ENCODE measurements around the gene PIK3C2B. TPM values are rescaled to one million over a fixed set of nuclear protein-coding genes. Genes with fewer than 3 reads are reported as not detected.

Gene PIK3C2B
- total and polyA plus RNA-seq, 4 donors: 2.8 to 14.9 (median 5.4) TPM

GRCh38 chr1:204544321-204544720 lies 49.7 kb upstream of the PIK3C2B start (continued):
- TF ChIP-seq, protein P1, sequence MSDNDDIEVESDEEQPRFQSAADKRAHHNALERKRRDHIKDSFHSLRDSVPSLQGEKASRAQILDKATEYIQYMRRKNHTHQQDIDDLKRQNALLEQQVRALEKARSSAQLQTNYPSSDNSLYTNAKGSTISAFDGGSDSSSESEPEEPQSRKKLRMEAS (IDR thresholded peaks at IDR 0.05): no peak
- no peak for TF ChIP-seq FOXA2 (IDR thresholded peaks at IDR 0.05)
- no peak for TF ChIP-seq YY1 (IDR thresholded peaks at IDR 0.05)
- TF ChIP-seq NR2F2 (IDR thresholded peaks at IDR 0.05): no peak

- Histone ChIP-seq H3K27ac (ENCODE audit: low read depth in 1 of 2, low read length in 2 of 2) (no peak overlapping the region), H3K4me1 (ENCODE audit: control insufficient read depth in 4 of 4, insufficient read depth in 4 of 4, low read length in 3 of 4) (no peaks in the 10 kb centered on the region), H3K9ac (ENCODE audit: low read depth in 1 of 2, low read length in 2 of 2) (no peak overlapping the region), H3K9me3 (ENCODE audit: control insufficient read depth in 4 of 4, low read length in 3 of 4) (no peaks in the 10 kb centered on the region), H3K4me3 (ENCODE audit: low read depth in 1 of 3, low read length in 3 of 3) (no peak overlapping the region), H3K36me3 (ENCODE audit: control insufficient read depth in 4 of 4, insufficient read depth in 3 of 4, low read depth in 1 of 4, low read length in 3 of 4) (peaks cover 17 to 73% (median 67%) of the 10 kb centered on the region in 4 donors), H3K27me3 (ENCODE audit: control insufficient read depth in 4 of 4, insufficient read depth in 4 of 4, low read length in 3 of 4) (no peaks in the 10 kb centered on the region)
- DNase-seq (ENCODE audit: low spot score): no peak
- 74% methylated on average over 2 of the region's 2 CpGs for WGBS
- TF ChIP-seq YY1 (IDR thresholded peaks at IDR 0.05): no peak
- no peak for TF ChIP-seq HNF4G (IDR thresholded peaks at IDR 0.05)
- TF ChIP-seq RAD21 (IDR thresholded peaks at IDR 0.05): no peak
- TF ChIP-seq FOXA2 (IDR thresholded peaks at IDR 0.05): no peak
- no peak for TF ChIP-seq EGR1 (IDR thresholded peaks at IDR 0.05; ENCODE audit: low read depth in 2 of 2)
- TF ChIP-seq SP1 (IDR thresholded peaks at IDR 0.05): no peak
- TF ChIP-seq JUND (IDR thresholded peaks at IDR 0.05): no peak
- TF ChIP-seq RXRA (IDR thresholded peaks at IDR 0.05): no peak
- no peak for TF ChIP-seq HNF4A (conservative IDR thresholded peaks at IDR 0.05)
Measured at GRCh38 chr1:204541626-204542025, 47.0 kb upstream of the PIK3C2B start.

GRCh38 chr1:204532832-204533231 lies 38.2 kb upstream of the PIK3C2B start:
- no peak for DNase-seq (ENCODE audit: low spot score)
- H3K27me3 ChIP-seq (ENCODE audit: control insufficient read depth in 4 of 4, insufficient read depth in 4 of 4, low read length in 3 of 4): no peaks in the 10 kb centered on the region
- H3K36me3 ChIP-seq (ENCODE audit: control insufficient read depth in 4 of 4, insufficient read depth in 3 of 4, low read depth in 1 of 4, low read length in 3 of 4): peaks cover 30 to 74% (median 54%) of the 10 kb centered on the region in 4 donors
- no peak overlapping the region for H3K27ac ChIP-seq (ENCODE audit: low read depth in 1 of 2, low read length in 2 of 2)
- no peaks in the 10 kb centered on the region for H3K4me1 ChIP-seq (ENCODE audit: control insufficient read depth in 4 of 4, insufficient read depth in 4 of 4, low read length in 3 of 4)
- no peak overlapping the region for H3K9ac ChIP-seq (ENCODE audit: low read depth in 1 of 2, low read length in 2 of 2)
- H3K4me3 ChIP-seq (ENCODE audit: low read depth in 1 of 3, low read length in 3 of 3): no peak overlapping the region
- H3K9me3 ChIP-seq (ENCODE audit: control insufficient read depth in 4 of 4, low read length in 3 of 4): no peaks in the 10 kb centered on the region
- TF ChIP-seq, protein P2, sequence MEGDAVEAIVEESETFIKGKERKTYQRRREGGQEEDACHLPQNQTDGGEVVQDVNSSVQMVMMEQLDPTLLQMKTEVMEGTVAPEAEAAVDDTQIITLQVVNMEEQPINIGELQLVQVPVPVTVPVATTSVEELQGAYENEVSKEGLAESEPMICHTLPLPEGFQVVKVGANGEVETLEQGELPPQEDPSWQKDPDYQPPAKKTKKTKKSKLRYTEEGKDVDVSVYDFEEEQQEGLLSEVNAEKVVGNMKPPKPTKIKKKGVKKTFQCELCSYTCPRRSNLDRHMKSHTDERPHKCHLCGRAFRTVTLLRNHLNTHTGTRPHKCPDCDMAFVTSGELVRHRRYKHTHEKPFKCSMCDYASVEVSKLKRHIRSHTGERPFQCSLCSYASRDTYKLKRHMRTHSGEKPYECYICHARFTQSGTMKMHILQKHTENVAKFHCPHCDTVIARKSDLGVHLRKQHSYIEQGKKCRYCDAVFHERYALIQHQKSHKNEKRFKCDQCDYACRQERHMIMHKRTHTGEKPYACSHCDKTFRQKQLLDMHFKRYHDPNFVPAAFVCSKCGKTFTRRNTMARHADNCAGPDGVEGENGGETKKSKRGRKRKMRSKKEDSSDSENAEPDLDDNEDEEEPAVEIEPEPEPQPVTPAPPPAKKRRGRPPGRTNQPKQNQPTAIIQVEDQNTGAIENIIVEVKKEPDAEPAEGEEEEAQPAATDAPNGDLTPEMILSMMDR (IDR thresholded peaks at IDR 0.05; ENCODE audit: low read depth, low read length, missing input control): no peak

- Histone ChIP-seq H3K4me1 (ENCODE audit: control insufficient read depth in 4 of 4, insufficient read depth in 4 of 4, low read length in 3 of 4) (no peaks in the 10 kb centered on the region), H3K4me3 (ENCODE audit: low read depth in 1 of 3, low read length in 3 of 3) (no peak overlapping the region), H3K9ac (ENCODE audit: low read depth in 1 of 2, low read length in 2 of 2) (no peak overlapping the region), H3K27ac (ENCODE audit: low read depth in 1 of 2, low read length in 2 of 2) (no peak overlapping the region), H3K9me3 (ENCODE audit: control insufficient read depth in 4 of 4, low read length in 3 of 4) (no peaks in the 10 kb centered on the region), H3K36me3 (ENCODE audit: control insufficient read depth in 4 of 4, insufficient read depth in 3 of 4, low read depth in 1 of 4, low read length in 3 of 4) (peaks cover 23 to 74% (median 58%) of the 10 kb centered on the region in 4 donors), H3K27me3 (ENCODE audit: control insufficient read depth in 4 of 4, insufficient read depth in 4 of 4, low read length in 3 of 4) (no peaks in the 10 kb centered on the region)
- no peak for DNase-seq (ENCODE audit: low spot score)
- 99% methylated on average over 1 of the region's 1 CpG for WGBS
- TF ChIP-seq RAD21 (IDR thresholded peaks at IDR 0.05) (no peak), NR2F2 (IDR thresholded peaks at IDR 0.05) (no peak), TAF1 (conservative IDR thresholded peaks at IDR 0.05) (no peak), ATF3 (IDR thresholded peaks at IDR 0.05) (no peak), HNF4A (conservative IDR thresholded peaks at IDR 0.05) (no peak), SP1 (IDR thresholded peaks at IDR 0.05) (no peak), FOXA2 (IDR thresholded peaks at IDR 0.05) (no peak), JUND (IDR thresholded peaks at IDR 0.05) (no peak), HNF4G (IDR thresholded peaks at IDR 0.05) (no peak), RXRA (IDR thresholded peaks at IDR 0.05) (no peak), REST (IDR thresholded peaks at IDR 0.05) (no peak), YY1 (IDR thresholded peaks at IDR 0.05) (no peak)
- TF ChIP-seq, protein P1 (IDR thresholded peaks at IDR 0.05): no peak
- TF ChIP-seq, protein P2 (IDR thresholded peaks at IDR 0.05; ENCODE audit: low read depth, low read length, missing input control): no peak
Measured at GRCh38 chr1:204530932-204531331, 36.3 kb upstream of the PIK3C2B start.
